ACHN (cell line): Measurements from ENCODE around the gene GPR152.
"Not testable (repeated sequence)": the region's sequence is repeated elsewhere in the genome, so short reads cannot be mapped to it uniquely, and the experiment has no call there.

Experiments
- DNase-seq: peaks from one replicate; pipeline ENCODE4 v3.0.0-alpha.2; 2015
- in situ Hi-C: cut with HindIII; loops from 2 replicates; pipeline ENCODE4 v1.10.0; 2017; ENCODE audit warnings: low sequenced_read_pairs, low pct_ligation_motif_present, low pct_unique_long_range_greater_than_20kb

GPR152 gene

DNA sequence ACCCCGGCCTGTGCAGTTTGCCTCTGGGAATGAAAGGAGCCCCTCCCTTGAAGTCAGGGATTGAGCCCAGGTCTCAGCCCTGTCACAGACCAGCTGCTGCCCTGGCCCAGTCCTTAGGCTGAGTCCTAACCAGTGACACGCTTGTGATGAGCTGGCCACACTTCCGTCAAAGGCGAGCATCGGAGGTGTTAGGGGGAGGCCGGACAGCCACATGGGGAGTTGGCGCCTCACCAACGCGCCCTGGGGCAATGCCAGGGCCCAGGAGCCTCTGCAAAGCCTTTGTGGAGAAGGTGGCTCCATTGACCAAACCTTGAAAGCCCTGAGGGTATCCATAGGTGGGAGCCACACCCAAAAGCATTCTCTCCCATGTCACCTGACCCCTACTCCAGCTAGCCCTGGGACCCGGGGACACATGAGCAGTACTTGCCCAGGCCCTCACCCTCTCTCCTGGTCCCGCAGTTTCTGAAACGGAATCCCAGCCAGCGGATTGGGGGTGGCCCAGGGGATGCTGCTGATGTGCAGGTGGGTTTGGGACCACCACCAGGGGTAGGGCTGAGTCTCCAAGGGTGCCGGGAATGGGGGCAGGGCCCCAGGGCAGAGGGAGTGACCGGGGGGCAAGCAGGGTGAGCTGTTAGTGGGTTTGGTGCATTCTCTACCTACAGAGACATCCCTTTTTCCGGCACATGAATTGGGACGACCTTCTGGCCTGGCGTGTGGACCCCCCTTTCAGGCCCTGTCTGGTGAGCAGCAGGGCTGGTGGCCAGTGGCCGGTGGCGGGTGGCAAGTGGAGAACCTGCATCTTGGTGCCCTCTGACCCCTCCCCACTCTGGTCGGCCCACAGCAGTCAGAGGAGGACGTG, 18.8 kb downstream of the GPR152 start:
- no peak for DNase-seq

DNA sequence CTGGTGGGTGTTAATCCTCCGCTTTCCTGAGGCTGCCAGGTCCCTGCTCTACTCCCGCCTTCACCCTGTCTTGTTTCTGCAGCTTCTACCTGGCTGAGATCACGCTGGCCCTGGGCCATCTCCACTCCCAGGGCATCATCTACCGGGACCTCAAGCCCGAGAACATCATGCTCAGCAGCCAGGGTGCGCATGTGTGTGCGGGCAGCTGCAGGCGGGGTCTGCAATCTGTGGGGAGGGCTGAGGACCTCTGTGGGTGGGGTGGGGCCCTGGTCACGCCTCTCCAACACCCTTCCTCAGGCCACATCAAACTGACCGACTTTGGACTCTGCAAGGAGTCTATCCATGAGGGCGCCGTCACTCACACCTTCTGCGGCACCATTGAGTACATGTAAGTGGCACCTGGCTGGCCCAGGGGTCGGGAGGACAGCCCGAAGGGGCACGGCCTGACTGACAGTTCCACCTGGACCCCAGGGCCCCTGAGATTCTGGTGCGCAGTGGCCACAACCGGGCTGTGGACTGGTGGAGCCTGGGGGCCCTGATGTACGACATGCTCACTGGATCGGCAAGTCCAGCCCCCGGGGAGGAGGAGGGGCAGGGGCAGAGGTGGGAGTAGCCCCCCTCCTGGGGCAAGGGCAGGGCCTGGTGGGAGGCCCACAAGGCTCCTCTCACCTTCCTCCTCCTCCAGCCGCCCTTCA, 19.7 kb downstream of the GPR152 start:
- no peak for DNase-seq
- in situ Hi-C loops = no loop called here

More for the DNA sequence above, 18.8 kb downstream of the GPR152 start:
- in situ Hi-C loops = no loop called here

DNA sequence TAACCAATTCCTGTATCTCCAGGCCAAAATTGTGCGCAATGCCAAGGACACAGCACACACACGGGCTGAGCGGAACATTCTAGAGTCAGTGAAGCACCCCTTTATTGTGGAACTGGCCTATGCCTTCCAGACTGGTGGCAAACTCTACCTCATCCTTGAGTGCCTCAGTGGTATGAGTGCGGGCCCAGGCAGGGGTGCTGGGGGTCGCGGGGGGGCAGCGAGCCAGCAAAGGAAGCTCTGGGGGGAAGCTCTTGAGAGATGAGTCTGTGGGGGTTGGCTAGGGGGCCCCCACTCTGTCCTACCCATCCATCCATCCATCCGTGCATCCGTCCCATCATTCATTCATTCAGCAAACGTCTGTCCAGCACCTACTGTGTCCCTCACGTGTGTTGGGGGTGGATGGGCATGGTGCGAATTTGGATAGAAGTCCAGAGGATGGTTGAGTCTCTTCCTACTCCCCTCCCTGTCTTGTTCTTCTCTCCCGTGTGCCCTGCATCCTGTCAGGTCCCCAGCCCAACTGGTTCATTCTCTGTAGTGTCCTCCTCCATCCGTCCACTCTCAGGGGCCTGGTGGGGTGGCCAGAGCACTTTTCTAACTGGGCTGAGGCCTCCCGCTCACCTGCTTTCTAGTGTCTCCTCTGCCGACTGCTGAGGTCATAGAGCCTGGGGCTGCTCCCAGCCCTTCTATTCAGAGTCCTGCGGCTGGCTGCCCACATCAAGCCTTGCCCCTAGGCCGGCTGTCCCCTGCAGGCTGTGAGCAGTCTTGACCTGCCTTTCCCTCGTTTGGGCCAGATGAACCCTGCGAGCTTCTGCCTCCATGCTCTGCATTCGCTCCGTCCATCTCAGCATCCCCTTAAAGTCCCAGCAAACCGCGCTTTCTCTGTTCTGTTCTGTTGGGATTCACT, 20.9 kb downstream of the GPR152 start:
- in situ Hi-C loops = no loop called here
- no peak for DNase-seq

DNA sequence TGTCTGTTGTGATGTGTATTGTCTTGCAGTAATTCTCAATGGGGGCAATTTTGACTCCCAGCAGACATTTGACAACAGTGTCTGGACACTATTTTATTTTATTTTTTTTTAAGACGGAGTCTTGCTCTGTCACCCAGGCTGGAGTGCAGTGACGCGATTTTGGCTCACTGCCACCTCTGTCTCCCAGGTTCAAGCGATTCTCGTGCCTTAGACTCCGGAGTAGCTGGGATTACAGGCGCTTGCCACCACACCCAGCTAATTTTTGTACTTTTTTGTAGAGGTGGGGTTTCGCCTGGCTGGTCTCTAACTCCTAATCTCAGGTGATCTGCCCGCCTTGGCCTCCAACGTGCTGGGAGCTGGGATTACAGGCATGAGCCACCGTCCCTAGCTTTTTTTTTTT, 22.8 kb downstream of the GPR152 start:
- in situ Hi-C loops = no loop called here

DNA sequence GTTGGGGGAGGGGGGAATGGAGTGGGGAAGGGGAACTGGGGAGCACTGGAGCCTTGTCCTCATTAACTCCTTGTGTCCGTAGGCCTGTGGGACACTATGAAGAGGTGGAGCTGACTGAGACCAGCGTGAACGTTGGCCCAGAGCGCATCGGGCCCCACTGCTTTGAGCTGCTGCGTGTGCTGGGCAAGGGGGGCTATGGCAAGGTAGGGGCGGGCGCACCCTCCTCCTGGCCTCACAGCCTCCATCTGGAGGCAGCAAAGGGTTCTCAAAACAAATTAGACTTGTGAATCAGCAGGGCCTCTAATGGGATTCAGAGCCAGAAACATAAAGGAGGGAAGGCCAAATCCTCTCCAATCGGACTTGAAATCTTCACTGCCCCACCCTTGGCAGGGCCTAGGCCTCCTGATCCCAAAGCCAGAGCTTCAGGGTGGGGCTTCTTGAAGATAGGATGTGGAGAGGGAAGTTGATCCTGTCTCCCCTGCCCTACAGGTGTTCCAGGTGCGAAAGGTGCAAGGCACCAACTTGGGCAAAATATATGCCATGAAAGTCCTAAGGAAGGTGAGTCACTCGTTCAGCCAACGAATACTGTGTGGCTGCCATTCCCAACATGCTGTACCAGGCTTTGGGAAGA, 23.4 kb downstream of the GPR152 start:
- no peak for DNase-seq
- in situ Hi-C loops = no loop called here

More for the DNA sequence above, 22.8 kb downstream of the GPR152 start:
- DNase-seq = no peak

DNA sequence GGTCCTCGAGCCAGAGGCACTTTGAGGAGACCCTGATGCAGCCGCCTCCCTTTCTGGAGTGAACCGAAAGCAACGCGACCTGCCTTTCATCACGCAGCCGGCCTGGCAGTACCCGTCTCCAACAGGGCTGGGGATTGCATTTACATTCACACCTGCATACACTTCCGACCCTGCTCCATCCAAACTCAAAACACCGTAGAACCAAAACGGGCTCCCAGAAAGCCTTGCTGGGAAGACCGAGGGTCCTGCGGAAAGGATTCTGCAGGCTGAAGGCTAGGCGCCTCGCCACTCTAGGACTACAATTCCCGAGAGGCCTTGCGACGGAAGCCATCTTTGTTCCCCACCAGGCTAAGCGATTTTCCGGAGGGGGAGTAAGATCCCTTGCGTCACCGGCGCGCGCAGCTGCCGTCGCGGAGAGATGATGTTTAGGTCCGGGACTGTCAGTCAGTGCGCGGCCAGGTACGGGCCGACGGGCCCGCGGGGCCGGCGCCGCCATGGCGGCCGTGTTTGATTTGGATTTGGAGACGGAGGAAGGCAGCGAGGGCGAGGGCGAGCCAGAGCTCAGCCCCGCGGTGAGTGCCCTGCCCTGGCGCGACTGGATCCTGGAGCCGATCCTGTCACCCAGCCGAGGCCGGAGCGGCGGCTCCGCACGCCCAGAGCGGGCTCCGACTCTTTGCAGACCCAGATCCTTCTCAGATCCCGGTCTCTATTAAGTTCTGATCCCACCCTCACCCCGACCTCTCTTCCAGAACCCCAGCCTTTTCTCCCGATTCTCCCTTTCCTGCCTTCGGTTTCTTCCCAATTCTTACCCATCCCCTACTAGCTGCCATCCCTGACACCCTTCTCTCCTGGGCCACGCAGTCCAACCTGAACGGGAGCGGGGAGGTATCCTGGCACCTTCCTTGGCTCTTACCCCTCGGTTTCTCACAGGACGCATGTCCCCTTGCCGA, 24.2 kb downstream of the GPR152 start, which contains the start of gene RPS6KB2:
Gene RPS6KB2 (plus strand): TSS at position 443 of the 950 bp plus-strand sequence. CDS start 52 bp downstream, at position 495.
- peak; percentile 95 for DNase-seq
- in situ Hi-C loops = no loop called here

DNA sequence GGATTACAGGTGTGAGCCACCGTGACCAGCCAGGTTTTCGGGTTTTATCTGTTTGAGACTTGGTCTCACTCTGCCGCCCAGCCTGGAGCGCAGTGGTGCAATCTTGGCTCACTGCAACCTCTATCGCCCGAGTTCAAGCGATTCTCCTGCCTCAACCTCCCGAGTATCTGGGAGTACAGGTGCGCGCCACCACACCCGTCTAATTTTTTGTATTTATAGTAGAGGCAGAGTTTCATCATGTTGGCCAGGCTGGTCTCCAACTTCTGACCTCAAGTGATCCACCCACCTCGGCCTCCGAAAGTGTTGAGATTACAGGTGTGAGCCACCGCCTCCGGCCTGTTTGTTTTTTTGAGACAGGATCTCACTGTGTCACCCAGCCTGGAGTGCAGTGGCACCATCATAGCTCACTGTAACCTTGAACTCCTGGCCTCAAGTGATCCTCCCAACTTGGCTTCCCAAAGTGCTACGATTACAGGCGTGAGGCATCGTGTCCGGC, 25.1 kb downstream of the GPR152 start:
- in situ Hi-C loops, DNase-seq: not testable (repeated sequence)

DNA sequence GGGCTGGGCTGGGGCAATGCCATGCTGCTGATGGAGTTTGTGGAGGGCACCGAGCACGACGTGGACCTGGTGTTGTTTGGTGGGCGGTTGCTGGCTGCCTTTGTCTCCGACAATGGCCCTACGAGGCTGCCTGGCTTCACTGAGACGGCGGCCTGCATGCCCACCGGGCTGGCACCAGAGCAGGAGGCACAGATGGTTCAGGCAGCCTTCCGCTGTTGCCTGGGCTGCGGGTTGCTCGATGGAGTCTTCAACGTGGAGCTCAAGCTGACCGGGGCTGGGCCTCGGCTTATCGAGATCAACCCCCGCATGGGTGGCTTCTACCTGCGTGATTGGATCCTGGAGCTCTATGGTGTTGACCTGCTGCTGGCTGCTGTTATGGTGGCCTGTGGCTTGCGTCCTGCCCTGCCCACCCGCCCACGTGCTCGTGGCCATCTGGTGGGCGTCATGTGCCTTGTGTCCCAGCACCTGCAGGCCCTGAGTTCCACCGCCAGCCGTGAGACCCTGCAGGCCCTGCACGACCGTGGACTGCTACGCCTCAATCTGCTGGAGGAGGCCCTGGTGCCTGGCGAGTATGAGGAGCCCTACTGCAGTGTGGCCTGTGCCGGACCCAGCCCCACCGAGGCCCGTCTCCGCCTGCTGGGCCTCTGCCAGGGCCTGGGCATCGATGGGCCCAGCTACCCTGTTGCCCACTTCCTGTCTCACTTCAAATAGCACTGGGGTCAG, 28.5 kb downstream of the GPR152 start:
- in situ Hi-C loops = no loop called here
- no peak for DNase-seq

DNA sequence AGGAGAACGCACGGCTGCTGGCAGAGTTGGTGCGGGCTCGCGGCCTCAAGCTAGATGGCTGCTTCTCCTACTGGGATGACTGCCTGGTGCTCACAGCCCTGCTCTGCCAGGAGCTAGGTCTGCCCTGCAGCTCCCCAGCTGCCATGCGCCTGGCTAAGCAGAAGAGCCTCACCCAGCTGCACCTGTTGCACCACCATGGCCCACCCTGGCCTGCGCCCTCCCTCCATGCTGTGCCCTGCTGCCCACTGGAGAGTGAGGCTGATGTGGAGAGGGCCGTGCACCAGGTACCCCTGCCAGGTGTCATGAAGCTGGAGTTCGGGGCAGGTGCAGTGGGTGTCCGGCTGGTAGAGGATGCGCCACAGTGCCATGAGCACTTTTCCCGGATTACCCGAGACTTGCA, 29.1 kb downstream of the GPR152 start:
- DNase-seq = no peak
- in situ Hi-C loops = no loop called here

DNA sequence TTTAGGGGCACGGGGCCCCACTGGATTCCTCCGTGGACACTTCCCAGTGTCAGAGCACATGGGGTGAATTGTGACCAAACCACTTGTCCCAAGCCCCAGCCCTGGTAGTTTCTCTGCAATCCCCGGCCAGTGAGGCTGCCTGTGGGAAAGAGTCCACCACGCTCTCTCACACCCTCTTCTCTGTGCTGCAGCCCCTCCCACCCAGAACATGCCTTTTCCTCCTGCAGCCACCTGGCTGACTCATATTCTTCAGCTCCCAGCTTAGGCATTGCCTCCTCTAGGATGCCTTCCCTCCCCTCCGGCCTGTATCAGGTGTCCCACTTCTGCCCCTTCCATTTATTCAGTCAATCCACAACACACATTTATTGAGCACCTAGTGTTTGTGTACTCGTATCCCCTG, 29.6 kb downstream of the GPR152 start:
- no peak for DNase-seq
- in situ Hi-C loops = no loop called here

DNA sequence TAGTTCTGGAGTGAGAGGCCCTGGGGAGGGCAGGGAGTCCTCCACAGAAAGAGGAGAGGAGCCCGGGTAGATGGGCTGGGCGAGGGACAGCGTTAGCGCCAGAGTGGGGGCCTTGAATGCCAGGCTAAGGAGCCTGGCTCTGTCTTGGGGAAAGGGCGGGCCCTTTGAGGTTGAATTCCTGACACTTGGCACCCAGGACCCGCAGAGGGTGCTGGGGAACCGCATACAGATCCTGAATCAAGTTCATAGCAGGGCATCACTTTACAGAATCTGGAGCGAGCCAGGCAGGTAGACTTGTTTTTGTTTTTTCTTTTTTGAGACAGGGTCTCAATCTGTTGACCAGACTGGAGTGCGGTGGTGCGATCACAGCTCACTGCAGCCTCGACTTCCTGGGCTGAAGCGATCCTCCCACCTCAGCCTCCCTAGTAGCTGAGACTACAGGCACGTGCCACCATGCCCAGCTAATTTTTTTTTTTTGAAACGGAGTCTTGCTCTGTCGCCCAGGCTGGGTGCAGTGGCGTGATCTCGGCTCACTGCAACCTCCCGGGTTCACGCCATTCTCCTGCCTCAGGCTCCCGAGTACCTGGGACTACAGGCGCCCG, 31.0 kb downstream of the GPR152 start:
- in situ Hi-C loops = no loop called here
- DNase-seq = no peak

DNA sequence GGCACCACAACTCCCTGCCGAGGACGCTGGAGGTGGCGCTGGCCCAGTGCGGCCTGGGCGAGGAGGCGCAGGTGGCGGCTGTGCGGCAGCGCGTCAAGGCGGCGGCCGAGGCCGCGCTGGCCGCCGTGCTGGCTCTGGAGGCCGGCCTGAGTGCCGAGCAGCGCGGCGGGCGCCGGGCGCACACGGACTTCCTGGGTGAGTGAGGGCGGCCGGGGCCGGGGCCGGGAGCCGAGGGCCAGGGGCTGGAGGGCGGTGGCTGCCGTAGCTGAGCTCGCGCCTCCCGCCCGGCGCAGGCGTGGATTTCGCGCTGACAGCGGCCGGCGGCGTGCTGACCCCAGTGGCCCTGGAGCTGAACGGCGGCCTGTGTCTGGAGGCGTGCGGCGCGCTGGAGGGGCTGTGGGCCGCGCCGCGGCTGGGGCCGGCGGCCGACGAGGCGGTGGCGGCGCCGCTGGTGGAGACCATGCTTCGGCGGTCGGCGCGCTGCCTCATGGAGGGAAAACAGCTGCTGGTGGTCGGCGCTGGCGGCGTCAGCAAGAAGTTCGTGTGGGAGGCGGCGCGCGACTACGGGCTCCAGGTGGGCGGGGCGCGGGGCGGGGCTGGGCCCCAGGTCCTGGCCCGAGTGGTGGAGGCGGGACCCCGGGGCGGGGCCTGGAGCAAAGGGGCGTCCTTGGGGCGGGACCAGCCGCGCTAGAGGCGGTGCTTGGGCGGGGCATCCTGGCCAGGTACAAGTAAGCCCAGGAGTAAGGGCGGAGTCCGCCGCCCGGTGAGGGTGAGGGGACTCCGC, 31.7 kb downstream of the GPR152 start:
- in situ Hi-C loops = no loop called here
- DNase-seq = peak; percentile 85

DNA sequence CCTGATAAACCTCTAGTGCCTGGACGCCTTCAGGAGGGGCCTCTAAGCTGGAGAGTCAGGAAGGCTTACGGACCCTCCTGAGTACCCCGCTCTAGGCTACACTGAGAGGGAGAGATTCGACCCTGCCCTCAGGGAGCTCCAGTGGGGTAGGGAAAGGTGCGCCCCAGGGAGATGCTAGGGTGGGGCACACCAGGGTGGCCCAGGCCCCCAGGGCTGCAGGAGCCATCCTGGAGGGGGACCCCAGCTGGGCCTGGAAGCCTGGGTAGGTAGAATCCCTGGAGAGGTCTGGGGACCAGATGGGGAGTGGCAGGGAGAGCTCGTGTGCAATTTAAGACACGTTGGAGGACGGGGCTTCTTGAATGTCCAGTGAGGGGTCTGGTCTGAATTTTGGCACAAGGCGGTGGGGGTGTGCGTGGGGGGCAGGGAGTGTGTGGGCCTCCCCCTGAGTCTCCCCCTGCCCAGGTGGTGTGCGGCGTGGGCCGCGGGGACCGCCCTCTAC, 32.3 kb downstream of the GPR152 start:
- in situ Hi-C loops = no loop called here
- DNase-seq = no peak

DNA sequence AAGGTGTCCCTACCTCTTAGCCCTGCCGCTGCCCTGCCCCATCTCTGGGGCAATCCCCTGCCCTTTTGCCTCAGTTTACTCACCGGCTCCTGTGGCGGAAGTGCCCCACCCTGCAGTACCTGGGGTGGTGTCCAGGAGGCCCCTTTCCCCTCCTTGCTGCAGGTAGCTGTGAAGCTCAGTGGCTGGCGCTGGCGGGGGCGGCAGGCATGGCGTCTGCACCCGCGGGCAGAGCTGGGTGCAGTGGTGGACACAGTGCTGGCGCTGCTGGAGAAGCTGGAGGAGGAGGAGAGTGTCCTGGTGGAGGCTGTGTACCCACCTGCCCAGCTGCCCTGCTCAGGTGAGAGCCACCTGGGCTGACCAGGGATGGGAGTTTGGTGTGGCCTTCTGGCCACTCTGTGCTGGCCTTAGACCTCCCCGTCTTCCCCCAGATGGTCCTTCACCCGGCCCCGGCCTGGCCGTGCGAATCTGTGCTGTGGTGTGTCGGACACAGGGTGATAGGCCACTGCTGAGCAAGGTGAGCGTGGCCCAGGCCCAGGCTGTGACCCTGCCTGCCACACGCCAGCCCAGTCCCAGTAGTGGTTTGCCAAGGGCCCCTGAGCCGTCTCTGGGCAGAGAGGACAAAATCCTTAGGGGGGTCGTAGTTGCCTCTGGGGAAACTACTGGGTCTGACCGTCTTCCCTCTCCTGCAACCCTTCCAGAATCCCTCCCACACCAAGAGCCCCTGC, 33.0 kb downstream of the GPR152 start:
- no peak for DNase-seq
- in situ Hi-C loops = no loop called here
